Measurements from ENCODE around the gene NNAT. TPM values are rescaled to one million over a fixed set of nuclear protein-coding genes. Genes with fewer than 3 reads are reported as not detected.
"Not testable (repeated sequence)": the region's sequence is repeated elsewhere in the genome, so short reads cannot be mapped to it uniquely, and the experiment has no call there.

NNAT gene
- total RNA-seq, 2 donors from 2014 or later, result 0.19 to 0.93 TPM

DNA sequence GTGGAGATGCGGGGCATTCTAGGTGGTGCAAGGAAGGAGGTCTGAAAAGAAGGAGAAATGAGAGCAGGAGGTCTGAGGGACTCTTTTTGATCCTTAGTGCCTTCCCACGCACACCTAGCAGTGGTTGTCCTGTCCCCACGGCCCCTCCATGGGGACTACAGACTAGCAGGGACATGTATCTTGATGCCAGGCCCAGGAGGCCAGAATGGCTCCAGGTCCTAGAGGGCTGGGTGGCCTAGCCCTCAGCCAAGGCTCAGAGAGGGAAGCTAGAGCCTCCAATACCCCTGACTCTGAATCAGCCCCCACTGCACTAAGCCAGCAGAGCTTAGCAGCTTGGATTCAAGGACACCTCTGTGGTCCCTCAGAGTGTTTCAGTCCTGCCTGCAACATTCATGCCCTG lies 23.3 kb downstream of the NNAT start:
- H3K36me3 Mint-ChIP-seq (ENCODE audit: insufficient read depth in 2 of 2), result no peaks in the 10 kb centered on the region
- H3K27ac Mint-ChIP-seq, result no peak overlapping the region
- H3K27me3 Mint-ChIP-seq (ENCODE audit: low read depth), result peaks cover 7% of the 10 kb centered on the region
- no peak for DNase-seq
- H3K9me3 Mint-ChIP-seq, result no peaks in the 10 kb centered on the region
- no peak overlapping the region for H3K4me3 Mint-ChIP-seq
- H3K4me1 Mint-ChIP-seq (ENCODE audit: low read depth), result no peaks in the 10 kb centered on the region
- ATAC-seq (replicated peaks in 1 of 2), result no peak

- no peak overlapping the region for H3K27ac Mint-ChIP-seq
- H3K4me3 Mint-ChIP-seq, result no peak overlapping the region
- no peak for ATAC-seq (replicated peaks in 1 of 2)
- no peaks in the 10 kb centered on the region for H3K27me3 Mint-ChIP-seq (ENCODE audit: low read depth)
- peaks cover 0 to 1% of the 10 kb centered on the region in 2 donors for H3K9me3 Mint-ChIP-seq
- DNase-seq, result no peak
- H3K36me3 Mint-ChIP-seq (ENCODE audit: insufficient read depth in 2 of 2), result no peaks in the 10 kb centered on the region
- H3K4me1 Mint-ChIP-seq (ENCODE audit: low read depth), result no peaks in the 10 kb centered on the region
Measured at GRCh38 chr20:37545516-37545915, 24.5 kb downstream of the NNAT start.

DNA sequence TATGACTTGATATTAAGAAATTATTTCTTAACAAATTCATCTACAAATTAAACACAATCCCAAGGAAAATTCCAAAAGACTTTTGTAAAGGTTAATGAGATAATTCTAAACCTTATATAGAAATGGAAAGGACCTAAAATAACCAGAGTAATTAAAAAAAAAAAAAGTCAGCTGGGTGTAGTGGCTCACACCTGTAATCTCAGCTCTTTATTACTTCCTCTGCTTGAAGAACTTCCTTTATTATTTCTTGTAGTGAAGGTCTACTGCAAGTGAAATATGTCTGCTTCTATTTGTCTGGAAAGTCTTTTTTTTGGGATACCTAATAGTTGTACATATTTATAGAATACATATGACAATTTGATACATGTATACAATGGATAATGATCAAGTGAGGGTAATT lies 26.9 kb downstream of the NNAT start:
- Mint-ChIP-seq H3K36me3 (ENCODE audit: insufficient read depth in 2 of 2) (no peaks in the 10 kb centered on the region), H3K27me3 (ENCODE audit: low read depth) (peaks cover 5% of the 10 kb centered on the region), H3K9me3 (peaks cover 0 to 1% of the 10 kb centered on the region in 2 donors), H3K4me3 (no peak overlapping the region), H3K27ac (no peak overlapping the region), H3K4me1 (ENCODE audit: low read depth) (peaks cover 5% of the 10 kb centered on the region)
- no peak for ATAC-seq (replicated peaks in 1 of 2)
- DNase-seq, result no peak

DNA sequence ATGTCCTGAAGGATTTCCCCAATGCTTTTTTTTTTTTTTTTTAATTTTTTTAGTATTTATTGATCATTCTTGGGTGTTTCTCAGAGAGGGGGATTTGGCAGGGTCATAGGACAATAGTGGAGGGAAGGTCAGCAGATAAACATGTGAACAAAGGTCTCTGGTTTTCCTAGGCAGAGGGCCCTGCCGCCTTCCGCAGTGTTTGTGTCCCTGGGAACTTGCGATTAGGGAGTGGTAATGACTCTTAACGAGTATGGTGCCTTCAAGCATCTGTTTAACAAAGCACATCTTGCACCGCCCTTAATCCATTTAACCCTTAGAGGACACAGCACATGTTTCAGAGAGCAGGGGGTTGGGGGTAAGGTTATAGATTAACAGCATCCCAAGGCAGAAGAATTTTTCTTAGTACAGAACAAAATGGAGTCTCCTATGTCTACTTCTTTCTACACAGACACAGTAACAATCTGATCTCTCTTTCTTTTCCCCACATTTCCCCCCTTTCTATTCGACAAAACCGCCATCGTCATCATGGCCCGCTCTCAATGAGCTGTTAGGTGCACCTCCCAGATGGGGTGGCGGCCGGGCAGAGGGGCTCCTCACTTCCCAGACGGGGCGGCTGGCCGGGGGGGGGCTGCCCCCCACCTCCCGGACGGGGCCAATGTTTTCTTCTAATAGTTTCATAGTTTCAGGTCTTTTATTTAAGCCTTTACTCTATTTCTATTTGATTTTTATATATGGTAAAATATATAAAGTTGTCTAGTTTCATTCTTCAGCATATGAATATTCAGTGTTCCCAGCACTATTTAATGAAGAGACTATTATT lies 29.3 kb downstream of the NNAT start:
- H3K36me3 Mint-ChIP-seq (ENCODE audit: insufficient read depth in 2 of 2); H3K4me1 Mint-ChIP-seq (ENCODE audit: low read depth); ATAC-seq (replicated peaks in 1 of 2); H3K27me3 Mint-ChIP-seq (ENCODE audit: low read depth); DNase-seq; H3K27ac Mint-ChIP-seq; H3K9me3 Mint-ChIP-seq; H3K4me3 Mint-ChIP-seq: not testable (repeated sequence)

DNA sequence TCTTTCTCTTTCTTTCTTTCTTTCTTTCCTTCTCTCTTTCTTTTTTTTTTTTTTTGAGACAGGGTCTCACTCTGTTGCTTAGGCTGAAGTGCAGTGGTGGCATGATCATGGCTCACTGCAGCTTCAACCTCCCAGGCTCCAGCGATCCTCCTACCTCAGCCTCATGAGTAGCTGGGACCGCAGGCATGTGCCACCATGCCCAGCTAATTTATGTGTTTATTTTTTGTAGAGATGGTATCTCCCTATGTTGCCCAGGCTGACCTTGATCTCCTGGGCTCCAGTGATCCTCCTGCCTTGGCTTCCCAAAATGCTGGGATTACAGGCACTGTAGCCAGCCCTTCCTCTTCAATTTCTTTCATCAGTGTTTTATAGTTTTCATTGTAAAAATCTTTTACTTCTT lies 30.6 kb downstream of the NNAT start:
- H3K36me3 Mint-ChIP-seq (ENCODE audit: insufficient read depth in 2 of 2); H3K9me3 Mint-ChIP-seq; H3K27me3 Mint-ChIP-seq (ENCODE audit: low read depth); H3K27ac Mint-ChIP-seq; H3K4me1 Mint-ChIP-seq (ENCODE audit: low read depth); DNase-seq; H3K4me3 Mint-ChIP-seq; ATAC-seq (replicated peaks in 1 of 2): not testable (repeated sequence)

DNA sequence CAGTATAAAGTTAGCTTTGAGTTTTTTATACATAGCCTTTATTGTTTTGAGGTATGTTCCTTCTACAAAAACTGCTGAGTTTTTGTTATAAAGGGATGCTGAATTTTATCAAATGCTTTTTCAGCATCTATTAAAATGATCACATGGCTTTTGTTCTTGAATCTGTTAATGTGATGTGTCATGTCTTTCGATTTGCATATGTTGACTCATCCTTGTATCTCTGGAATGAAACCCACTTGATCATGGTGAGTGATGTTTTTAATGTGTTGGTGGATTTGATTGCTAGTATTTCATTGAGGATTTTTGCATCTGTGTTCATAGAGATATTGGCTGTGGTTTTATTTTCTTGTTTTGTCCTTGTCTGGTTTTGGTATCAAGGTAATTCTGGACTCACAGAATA lies 31.4 kb downstream of the NNAT start:
- H3K9me3 Mint-ChIP-seq, result peaks cover 0 to 1% of the 10 kb centered on the region in 2 donors
- ATAC-seq (replicated peaks in 1 of 2) (no peak), DNase-seq (no peak)
- no peaks in the 10 kb centered on the region for H3K36me3 Mint-ChIP-seq (ENCODE audit: insufficient read depth in 2 of 2)
- H3K4me1 Mint-ChIP-seq (ENCODE audit: low read depth), result peaks cover 7% of the 10 kb centered on the region
- peaks cover 17% of the 10 kb centered on the region for H3K27me3 Mint-ChIP-seq (ENCODE audit: low read depth)
- no peak overlapping the region for H3K4me3 Mint-ChIP-seq
- H3K27ac Mint-ChIP-seq, result no peak overlapping the region

DNA sequence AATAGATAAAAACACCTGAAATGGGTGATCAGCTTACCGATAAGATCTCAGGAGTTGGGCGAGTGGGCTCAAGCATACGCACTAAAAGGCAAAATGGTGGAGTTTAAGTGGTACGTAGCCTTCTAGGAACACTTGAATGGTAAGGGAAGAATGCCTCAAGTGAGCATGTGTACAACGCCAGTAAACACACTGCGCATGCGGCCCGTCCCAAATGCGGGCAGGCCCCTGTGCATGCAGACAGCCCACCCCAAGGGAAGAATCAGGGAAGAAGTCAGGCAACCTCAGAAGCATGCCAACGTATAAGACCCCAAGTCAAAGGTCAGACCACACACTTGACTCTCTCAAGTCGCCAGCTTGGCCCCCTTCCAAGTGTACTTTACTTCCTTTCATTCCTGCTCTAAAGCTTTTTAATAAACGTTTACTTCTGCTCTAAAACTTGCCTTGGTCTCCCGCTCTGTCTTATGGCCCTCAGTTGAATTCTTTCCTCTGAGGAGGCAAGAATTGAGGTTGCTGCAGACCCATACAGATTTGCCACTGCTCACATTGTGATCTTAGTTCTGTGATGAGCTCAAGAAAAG lies 33.8 kb downstream of the NNAT start:
- DNase-seq; ATAC-seq (replicated peaks in 1 of 2); H3K27ac Mint-ChIP-seq; H3K4me3 Mint-ChIP-seq; H3K9me3 Mint-ChIP-seq; H3K4me1 Mint-ChIP-seq (ENCODE audit: low read depth); H3K36me3 Mint-ChIP-seq (ENCODE audit: insufficient read depth in 2 of 2): not testable (repeated sequence)
- H3K27me3 Mint-ChIP-seq (ENCODE audit: low read depth), result peaks cover 17% of the 10 kb centered on the region

DNA sequence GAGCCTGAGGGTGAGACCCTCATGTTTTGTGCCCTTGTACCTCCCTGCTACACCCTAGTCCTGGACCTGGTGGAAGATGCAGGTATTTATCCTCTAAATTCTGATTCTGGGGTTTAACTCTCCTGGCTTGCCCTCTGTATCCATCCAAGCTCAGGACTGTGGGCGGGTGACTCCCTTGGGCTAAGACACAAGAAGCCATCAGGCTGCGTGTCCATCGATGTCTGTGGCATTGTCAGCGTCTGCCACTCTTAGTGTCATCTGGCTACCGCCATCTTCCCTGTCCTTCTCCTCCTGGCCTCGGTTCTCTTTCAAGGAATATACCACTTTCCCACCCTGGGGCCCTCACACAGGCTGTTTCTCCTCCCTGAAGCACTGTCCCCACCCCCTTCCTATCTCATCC lies 35.5 kb downstream of the NNAT start:
- no peak for ATAC-seq (replicated peaks in 1 of 2)
- H3K36me3 Mint-ChIP-seq (ENCODE audit: insufficient read depth in 2 of 2), result no peaks in the 10 kb centered on the region
- no peak overlapping the region for H3K4me3 Mint-ChIP-seq
- peaks cover 7% of the 10 kb centered on the region for H3K4me1 Mint-ChIP-seq (ENCODE audit: low read depth)
- H3K27ac Mint-ChIP-seq, result no peak overlapping the region
- no peak for DNase-seq
- peaks cover 20% of the 10 kb centered on the region for H3K27me3 Mint-ChIP-seq (ENCODE audit: low read depth)
- H3K9me3 Mint-ChIP-seq, result no peaks in the 10 kb centered on the region

- DNase-seq (no peak), ATAC-seq (replicated peaks in 1 of 2) (no peak)
- no peak overlapping the region for H3K4me3 Mint-ChIP-seq
- H3K36me3 Mint-ChIP-seq (ENCODE audit: insufficient read depth in 2 of 2), result no peaks in the 10 kb centered on the region
- no peaks in the 10 kb centered on the region for H3K4me1 Mint-ChIP-seq (ENCODE audit: low read depth)
- H3K27me3 Mint-ChIP-seq (ENCODE audit: low read depth), result peaks cover 23% of the 10 kb centered on the region
- no peaks in the 10 kb centered on the region for H3K9me3 Mint-ChIP-seq
- H3K27ac Mint-ChIP-seq, result no peak overlapping the region
Measured at GRCh38 chr20:37558306-37558705, 37.3 kb downstream of the NNAT start.

- Mint-ChIP-seq H3K4me3 (no peak overlapping the region), H3K9me3 (no peaks in the 10 kb centered on the region), H3K36me3 (ENCODE audit: insufficient read depth in 2 of 2) (no peaks in the 10 kb centered on the region), H3K27me3 (ENCODE audit: low read depth) (peaks cover 23% of the 10 kb centered on the region), H3K4me1 (ENCODE audit: low read depth) (no peaks in the 10 kb centered on the region), H3K27ac (no peak overlapping the region)
- DNase-seq (no peak), ATAC-seq (replicated peaks in 1 of 2) (no peak)
Measured at GRCh38 chr20:37558779-37559178, 37.7 kb downstream of the NNAT start.

GRCh38 chr20:37559312-37560027 lies 38.4 kb downstream of the NNAT start:
- Mint-ChIP-seq H3K27me3 (ENCODE audit: low read depth) (peaks cover 23% of the 10 kb centered on the region), H3K4me1 (ENCODE audit: low read depth) (no peaks in the 10 kb centered on the region), H3K36me3 (ENCODE audit: insufficient read depth in 2 of 2) (no peaks in the 10 kb centered on the region), H3K27ac (no peak overlapping the region), H3K4me3 (no peak overlapping the region), H3K9me3 (no peaks in the 10 kb centered on the region)
- no peak for DNase-seq
- ATAC-seq (replicated peaks in 1 of 2), result no peak

DNA sequence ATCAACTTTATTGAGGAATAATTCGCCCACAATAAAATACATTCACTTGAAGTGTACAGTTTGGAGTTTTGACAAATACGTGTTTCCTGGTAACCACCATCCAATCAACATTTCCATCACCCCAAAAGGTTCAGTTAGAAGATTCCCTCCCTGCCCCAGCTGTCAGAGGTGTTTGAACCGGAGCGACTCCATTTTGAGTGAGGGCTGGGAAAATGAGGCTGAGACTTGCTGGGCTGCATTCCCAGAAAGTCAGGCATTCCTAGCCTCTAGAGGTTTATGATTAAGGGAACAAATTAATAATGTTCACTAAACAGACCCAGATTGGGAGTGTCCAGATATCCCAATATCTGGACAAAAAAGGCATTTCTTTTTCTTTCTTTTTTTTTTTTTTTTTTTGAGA lies 39.6 kb downstream of the NNAT start:
- H3K4me1 Mint-ChIP-seq (ENCODE audit: low read depth), result no peaks in the 10 kb centered on the region
- H3K27ac Mint-ChIP-seq, result no peak overlapping the region
- H3K27me3 Mint-ChIP-seq (ENCODE audit: low read depth), result peaks cover 31% of the 10 kb centered on the region
- DNase-seq, result no peak
- no peaks in the 10 kb centered on the region for H3K9me3 Mint-ChIP-seq
- H3K36me3 Mint-ChIP-seq (ENCODE audit: insufficient read depth in 2 of 2), result no peaks in the 10 kb centered on the region
- H3K4me3 Mint-ChIP-seq, result no peak overlapping the region
- ATAC-seq (replicated peaks in 1 of 2), result no peak

DNA sequence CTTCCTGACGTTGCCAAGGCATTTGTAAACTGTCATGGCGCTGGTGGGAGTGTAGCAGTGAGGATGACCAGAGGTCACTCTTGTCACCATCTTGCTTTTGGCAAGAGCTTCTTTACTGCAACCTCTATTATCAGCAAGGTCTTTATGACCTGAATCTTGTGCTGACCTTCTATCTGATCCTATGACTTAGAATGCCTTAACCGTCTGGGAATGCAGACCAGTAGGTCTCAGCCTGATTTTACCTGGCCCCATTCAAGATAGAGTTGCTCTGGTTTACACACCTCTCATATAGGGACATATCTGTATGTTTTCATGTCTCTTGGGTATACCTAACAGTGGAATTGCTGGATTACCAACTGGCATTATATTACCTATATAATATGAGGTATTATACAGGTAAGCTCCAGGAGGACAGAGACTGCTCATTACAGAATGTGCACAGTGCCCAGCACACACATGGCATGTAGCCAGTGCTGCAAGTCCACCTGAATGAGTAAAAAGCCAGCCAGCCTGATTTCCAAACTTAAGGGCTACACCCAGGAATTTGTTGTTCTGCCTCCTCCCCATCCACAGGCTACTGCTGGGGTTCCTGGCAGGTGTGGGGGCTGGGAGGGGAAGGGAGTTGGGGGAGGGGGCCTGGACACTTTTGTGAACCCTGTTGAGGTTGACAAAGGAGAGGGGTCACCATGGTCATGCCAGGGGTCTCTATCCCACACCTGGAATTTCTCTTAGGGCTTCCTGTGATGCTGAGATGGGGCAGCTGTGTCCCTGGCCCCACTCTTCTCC lies 41.8 kb downstream of the NNAT start:
- Mint-ChIP-seq H3K27ac (no peak overlapping the region), H3K36me3 (ENCODE audit: insufficient read depth in 2 of 2) (no peaks in the 10 kb centered on the region), H3K9me3 (no peaks in the 10 kb centered on the region), H3K27me3 (ENCODE audit: low read depth) (peaks cover 40% of the 10 kb centered on the region), H3K4me3 (no peak overlapping the region), H3K4me1 (ENCODE audit: low read depth) (peaks cover 4% of the 10 kb centered on the region)
- ATAC-seq (replicated peaks in 1 of 2) (no peak), DNase-seq (no peak)

All from activated T-cell treated with anti-CD3 and anti-CD28 coated beads, Interleukin-2, amount 50 U/mL, for 72 hours (primary cell).